ENCODE measurements around the gene CABP5.
"Not testable (repeated sequence)": the region's sequence is repeated elsewhere in the genome, so short reads cannot be mapped to it uniquely, and the experiment has no call there.

Gene CABP5

DNA sequence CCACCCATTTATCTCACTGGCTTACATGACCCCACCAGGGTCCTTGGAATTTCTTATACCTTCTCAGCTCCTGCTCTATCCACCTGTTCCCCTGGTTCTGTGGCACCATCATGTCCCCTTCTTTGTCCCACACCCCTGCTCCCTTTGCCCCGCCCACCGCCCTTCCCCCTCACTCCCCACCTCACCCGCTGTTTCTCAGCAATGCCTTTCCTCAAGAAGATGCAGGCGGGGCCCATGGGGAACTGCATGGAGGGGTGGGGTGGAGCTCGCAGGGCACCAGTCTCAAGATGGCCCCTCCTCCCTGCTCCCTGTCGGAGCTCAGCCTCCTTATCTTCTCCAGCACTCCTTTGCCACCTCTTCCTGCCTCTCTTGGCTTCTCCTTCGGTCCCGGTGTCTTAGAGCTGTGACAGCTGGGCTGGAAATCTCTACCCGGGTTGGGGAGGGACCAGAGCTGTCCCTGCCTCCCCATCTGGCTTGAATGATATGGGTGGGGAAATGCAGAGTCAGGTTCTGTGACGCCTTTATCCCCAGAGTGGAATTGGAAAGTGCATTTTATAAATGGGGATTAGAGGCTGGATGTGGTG, at the start of gene CABP5:
Gene CABP5, minus strand, starts transcription at position 405 of the 584 bp plus-strand sequence. Its CDS starts 157 bp downstream, at position 248.
- no peak for DNase-seq (ENCODE audit: low read depth in 1 of 2, low spot score in 1 of 2)

DNA sequence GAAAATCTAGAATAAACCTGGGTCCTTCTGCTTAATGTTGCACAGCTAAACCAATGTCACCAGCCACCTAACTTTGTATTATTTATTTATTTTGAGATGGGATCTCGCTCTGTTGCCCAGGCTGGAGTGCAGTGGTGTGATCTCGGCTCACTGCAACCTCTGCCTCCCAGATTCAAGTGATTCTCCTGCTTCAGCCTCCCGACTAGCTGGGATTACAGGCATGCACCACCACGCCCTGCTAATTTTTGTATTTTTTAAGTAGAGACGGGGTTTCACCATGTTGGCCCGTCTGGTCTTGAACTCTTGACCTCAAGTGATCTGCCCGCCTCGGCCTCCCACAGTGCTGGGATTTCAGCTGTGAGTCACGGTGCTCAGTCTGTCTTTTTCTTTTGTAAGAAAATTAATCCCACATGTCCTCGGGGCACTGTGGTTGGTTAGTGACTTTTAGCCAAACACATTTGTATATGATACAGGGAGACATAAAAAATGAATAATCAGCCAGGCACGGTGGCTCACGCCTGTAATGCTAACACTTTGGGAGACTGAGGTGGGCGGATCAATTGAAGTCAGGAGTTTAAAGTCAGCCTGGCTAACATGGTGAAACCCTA, 47.3 kb upstream of the CABP5 start:
- not testable (repeated sequence) for DNase-seq (ENCODE audit: low read depth in 1 of 2, low spot score in 1 of 2)

DNA sequence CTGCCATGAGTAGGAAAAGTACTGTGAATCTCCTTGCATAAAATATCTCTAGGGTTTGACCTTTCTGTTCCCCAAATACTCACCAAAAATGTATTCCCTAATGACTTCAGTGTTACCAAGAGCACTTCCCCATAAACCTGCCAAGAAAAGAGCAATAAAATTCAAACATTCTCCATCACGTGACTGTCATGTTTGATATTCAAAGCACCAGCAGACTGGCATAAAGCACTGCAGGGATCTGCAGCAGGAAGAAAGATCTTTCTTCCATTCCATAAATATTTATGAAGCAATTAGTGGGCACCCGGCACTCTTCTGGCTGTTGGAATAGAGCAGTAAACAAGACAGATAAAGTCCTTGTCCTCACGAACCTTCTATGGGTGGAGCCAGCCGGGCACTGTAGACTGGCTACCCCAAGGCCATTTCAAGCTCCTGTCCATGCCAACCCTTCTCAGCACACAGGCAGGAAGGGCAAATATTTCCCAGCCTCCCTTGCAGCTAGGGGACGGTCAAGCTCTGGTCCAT, 46.5 kb upstream of the CABP5 start:
- DNase-seq (ENCODE audit: low read depth in 1 of 2, low spot score in 1 of 2) = no peak

GRCh38 chr19:48088991-48089390, 45.1 kb upstream of the CABP5 start:
- not testable (repeated sequence) for DNase-seq (ENCODE audit: low read depth in 1 of 2, low spot score in 1 of 2)

DNA sequence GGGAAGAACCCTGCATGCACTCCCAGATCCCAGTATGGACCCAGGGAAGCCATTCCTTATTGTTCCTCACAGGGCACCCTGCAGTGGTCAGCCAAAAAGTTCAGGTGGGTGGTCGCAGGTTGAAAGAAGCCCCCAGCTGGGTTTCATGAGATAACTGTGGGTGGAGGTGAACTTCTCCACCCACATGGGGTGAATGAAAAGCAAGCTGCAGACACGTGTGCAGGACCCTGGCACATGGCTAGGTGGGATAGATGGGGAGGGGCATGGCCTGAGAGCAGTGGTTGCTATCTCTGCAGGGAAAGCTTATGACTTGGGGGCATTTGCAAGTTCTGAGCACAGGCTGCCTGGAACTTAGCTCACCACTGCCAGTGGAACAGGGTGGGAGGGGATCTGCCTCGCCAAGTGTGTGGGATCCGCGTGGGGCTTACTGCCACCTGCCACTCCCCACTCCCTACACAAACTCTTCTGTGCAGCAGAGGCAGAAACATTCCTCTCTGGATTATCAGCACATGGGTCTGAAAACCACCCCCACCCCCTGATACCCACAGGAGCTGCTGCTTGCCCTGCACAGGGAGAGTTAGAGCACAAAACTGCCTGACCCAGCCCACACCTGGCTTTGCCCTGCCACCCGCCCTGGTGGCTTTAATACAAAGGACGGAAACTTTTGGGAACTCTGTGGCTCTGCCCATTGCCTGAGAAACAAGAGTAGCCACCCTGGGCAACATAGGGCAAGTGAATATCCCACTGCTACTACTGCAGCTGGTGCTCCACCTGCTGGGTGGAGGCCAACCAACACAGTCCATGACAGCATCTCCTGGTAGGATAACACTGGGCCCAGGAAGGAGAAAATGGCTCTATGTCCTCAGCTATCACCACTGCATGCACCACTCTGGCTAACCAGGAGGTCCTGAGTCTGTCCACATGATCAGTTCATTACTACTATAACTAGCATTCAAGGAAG, 42.3 kb upstream of the CABP5 start:
- no peak for DNase-seq (ENCODE audit: low read depth in 1 of 2, low spot score in 1 of 2)

DNA sequence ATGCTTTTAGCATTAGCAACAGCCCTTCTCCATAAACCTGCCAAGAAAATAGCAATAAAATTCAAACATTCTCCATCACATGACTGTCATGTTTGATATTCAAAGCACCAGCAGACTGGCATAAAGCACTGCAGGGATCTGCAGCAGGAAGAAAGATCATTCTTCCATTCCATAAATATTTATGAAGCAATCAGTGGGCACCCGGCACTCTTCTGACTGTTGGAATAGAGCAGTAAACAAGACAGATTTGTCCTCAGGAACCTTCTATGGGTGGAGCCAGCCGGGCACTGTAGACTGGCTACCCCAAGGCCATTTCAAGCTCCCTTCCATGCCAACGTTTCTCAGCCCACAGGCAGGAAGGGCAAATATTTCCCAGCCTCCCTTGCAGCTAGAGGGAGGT, 41.2 kb upstream of the CABP5 start:
- no peak for DNase-seq (ENCODE audit: low read depth in 1 of 2, low spot score in 1 of 2)

DNA sequence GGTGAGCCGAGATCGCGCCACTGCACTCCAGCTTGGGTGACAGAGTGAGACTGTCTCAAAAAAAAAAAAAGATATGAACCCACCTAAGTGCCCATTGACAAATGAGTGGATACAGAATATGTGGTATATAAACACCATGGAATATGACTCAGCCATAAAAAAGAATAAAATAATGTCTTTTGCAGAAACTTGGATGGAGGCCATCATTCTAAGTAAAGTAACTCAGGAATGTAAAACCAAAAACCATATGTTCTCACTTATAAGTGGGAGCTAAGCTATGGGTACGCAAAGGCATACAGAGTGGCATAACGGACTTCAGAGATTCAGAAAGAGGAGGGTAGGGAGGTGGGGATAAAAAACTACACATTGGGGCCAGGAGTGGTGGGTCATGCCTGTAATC, 37.2 kb upstream of the CABP5 start:
- no peak for DNase-seq (ENCODE audit: low read depth in 1 of 2, low spot score in 1 of 2)

DNA sequence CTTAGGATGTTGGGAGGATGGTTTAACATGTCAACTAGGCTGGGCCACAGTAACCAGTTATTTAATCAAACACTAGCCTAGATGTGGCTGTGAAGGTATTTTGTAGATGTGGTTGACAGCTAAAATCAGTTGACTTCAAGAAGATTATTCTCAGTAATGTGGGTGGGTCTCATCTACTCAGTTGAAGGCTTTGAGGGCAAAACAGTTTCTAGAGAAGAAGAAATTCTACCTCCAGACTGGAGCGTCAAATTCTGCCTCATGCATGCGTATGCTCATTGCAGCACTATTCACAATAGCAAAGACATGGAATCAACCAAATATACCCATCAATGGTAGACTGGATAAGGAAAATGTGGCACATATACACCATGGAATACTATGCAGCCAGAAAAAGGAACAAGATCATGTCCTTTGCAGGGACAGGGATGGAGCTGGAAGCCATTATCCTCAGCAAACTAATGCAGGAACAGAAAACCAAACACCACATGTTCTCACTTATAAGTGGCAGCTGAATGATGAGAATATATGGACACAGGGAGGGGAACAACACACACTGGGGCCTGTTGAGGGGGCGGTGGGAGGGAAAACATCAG, 26.4 kb upstream of the CABP5 start:
- not testable (repeated sequence) for DNase-seq (ENCODE audit: low read depth in 1 of 2, low spot score in 1 of 2)

DNA sequence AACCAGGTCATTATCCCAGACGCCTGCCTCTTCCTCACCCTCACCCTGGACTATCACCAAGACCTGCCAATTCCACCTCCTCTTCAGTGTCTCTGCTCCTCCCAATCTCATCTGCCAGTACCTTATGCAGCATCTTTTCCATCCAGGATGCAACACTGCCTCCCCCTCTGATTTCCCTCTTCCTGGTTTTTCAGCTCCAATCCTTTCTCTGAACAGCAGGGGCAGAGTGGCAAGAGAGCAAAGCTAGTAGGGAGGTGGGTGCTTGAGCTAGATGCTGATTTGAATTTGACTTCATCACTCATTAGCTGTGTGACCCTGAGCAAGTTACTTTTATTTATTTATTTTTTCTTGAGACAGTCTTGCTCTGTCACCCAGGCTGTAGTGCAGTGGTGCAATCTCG, 25.6 kb upstream of the CABP5 start:
- no peak for DNase-seq (ENCODE audit: low read depth in 1 of 2, low spot score in 1 of 2)

- no peak for DNase-seq (ENCODE audit: low read depth in 1 of 2, low spot score in 1 of 2)
Measured at GRCh38 chr19:48064509-48064908, 20.6 kb upstream of the CABP5 start.

DNA sequence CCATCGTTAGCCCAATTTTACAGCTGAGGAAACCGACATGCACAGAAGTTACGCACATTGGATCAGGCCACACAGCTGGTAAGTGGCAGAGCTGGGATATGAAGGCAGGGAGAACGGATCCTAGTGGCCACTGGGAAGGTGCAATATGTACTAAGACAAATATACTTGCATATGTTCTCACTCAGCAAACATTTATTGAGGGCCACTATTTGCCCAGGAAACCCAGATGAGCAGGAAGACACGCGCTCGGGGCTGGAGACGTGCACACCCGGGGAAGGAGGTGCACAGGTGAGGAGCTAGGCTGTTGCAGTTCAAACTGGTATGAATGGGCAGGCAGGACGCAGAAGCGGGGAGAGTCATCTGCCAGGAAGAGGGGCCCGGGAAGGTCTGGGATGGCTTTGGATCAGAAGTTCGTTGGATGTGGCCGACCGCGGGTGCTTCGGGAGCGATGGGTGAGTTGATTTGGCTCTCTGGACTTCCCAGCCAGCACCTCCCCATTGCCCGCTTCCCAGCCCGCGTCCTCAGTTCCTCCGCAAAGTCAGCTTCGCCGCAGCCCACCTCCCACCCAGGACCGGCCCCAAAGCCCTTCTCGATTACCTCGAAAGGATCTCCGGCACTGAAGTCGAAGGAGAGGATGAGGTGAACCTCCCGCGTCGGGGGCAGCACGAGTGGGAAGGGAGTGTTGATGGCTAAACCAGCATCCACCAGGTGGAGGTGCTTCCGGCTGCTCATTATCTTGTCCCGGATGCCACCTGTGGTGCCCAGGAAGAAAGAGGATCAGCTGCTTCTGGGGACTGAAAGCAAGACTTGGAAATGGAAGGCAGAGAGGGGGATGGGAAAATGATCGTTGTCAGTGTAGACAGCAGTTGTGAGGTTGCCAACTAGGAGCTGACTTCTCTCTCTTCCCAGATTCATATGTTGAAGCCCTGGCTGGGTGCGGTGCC, 17.8 kb upstream of the CABP5 start:
- DNase-seq (ENCODE audit: low read depth in 1 of 2, low spot score in 1 of 2) = no peak

DNA sequence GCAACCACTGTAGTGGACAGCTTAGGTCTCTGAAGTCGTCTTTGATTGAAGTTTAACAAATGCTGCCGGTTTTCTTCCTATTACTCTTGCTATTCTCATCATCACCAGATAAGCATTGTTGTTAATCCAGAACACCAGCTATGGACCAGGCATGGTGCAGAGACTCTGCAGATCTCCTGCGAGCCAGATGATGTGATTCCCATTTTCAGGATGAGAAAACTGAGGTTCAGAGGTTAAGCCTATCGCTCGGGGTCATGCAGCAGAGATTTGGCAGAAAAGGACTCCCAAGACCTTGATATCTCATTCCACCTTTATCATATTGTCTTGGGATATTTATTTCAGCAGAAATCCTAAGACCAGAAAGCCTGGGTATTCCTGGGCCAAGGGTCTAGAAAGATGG, 16.5 kb upstream of the CABP5 start:
- DNase-seq (ENCODE audit: low read depth in 1 of 2, low spot score in 1 of 2) = no peak

DNA sequence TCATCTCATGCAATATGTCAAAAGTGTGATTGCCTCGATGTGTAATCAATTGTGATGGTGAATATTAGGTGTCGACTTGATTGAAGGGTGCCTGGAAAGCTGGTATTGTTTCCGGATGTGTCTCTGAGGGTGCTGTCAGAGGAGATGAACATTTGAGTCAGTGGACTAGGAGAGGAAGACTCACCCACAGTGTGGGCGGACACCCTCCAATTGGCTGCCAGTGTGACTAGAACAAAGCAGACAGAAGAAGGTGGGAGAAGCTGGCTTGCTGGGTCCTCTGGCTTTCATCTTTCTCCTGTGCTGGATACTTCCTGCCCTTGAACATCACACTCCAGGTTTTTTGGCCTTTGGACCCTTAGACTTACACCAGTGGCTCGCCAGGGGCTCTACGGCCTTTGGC, 15.5 kb upstream of the CABP5 start:
- DNase-seq (ENCODE audit: low read depth in 1 of 2, low spot score in 1 of 2) = no peak

GRCh38 chr19:48053856-48054255, 10.0 kb upstream of the CABP5 start:
- no peak for DNase-seq (ENCODE audit: low read depth in 1 of 2, low spot score in 1 of 2)

- DNase-seq (ENCODE audit: low read depth in 1 of 2, low spot score in 1 of 2) = no peak
Measured at GRCh38 chr19:48053076-48053475, 9.2 kb upstream of the CABP5 start.

DNA sequence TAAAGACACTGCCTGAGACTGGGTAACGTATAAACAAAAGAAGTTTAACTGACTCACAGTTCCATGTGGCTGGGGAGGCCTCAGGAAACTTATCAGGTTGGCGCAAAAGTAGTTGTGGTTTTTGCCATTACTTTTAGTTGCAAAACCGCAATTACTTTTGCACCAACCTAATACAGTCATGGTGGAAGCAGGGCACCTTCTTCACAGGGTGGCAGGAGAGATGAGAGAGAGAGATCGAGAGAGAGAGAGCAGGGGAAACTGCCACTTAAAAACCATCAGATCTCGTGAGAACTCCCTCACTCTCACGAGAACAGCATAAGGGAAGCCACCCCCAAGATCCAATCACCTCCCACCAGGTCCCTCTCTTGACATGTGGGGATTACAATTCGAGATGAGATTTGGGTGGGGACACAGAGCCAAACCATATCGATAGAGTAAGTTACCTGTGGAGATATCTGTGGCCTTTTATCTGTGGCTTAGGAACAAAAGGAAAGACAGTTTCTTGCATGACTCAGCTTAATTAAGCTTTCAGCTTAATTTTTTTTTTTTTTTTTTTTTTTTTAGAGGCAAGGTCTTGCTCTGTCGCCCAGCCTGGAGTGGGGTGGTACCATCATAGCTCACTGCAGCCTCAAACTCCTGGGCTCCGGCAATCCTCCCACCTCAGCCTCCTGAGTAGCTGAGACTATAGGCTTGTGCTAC, 7.6 kb upstream of the CABP5 start:
- DNase-seq (ENCODE audit: low read depth in 1 of 2, low spot score in 1 of 2) = no peak

GRCh38 chr19:48044561-48044960, 682 bp upstream of the CABP5 start:
- no peak for DNase-seq (ENCODE audit: low read depth in 1 of 2, low spot score in 1 of 2)

DNA sequence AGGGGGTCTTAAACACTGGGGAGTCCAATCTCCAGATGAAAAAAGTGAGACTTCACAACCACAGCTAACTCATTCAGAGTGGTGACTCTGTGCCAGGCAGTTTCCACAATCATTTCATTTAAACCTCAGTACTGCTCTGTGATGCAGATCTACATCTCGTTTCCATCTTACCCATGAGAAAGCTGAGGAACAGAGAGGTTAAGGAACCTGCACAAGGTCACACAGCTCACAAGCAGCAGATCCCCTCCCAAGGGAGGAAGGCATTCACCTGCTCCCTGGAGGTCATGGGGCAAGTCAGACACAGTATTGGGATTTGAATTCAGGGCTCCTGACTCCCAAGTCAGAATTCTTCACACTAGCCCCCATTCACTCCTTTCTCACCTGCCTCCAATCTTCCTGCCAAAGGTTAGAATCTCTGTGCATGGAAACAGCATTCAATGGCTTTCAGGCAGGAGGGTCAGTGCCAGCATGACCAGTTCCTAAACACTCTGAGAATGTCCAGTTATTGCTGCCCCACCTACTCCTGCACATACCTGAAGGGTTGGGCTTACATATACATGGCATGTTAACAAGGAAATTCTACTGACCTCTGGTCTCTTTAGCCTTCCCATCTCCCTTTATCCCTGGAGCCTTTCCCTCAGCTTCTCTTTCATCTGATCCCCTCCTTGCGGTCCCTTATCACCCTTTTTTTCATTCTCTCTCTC, 1.9 kb downstream of the CABP5 start:
- no peak for DNase-seq (ENCODE audit: low read depth in 1 of 2, low spot score in 1 of 2)

- no peak for DNase-seq (ENCODE audit: low read depth in 1 of 2, low spot score in 1 of 2)
Measured at GRCh38 chr19:48036765-48037164, 7.1 kb downstream of the CABP5 start.

Data from stimulated activated CD4-positive, alpha-beta T cell treated with anti-CD3 and anti-CD28 coated beads, Interleukin-15, amount 100 ng/mL, for 1 hour (primary cell).